ENCODE results near the gene PTCH1. TPM values are rescaled to one million over a fixed set of nuclear protein-coding genes. Genes with fewer than 3 reads are reported as not detected.

PTCH1 gene
- total RNA-seq, 1 donor from 2014 or later: 16.2 TPM

DNA sequence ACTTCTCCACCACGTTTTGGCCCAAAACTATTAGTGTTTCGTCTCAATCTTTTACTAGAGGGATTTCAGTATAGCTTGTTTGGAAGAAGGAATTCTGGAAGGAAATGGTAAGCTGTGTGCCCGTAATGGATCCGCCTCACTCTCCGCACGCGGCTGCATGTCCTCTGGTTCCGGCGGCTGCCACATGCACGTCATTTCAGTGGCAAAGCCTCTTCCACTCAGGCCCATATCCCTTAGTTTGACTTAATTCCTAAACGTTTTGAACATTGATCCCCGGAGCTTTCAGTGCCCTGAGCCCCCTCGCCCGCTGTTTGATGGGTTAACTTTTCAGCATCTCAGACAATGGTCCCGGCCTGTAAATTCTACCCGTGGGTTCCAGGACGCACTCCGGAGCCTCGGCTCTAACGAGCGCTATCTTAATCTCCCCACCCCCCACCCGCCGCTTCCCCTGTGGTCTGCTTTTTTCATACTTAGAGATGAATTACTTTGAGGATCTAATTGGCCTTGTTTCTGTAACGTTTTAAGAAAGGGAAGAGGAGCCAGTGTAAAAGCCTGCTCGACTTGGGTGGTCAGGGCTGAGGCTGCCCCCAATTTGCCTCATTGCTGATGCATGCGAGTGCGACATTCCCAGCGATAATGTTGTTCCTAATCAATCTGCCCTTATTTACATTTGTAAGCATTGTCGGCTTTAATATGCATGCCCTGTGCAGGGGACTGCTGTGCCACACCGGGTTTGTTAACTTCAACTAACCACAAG is 4.6 kb downstream of the PTCH1 start:
- TF ChIP-seq, protein P1, sequence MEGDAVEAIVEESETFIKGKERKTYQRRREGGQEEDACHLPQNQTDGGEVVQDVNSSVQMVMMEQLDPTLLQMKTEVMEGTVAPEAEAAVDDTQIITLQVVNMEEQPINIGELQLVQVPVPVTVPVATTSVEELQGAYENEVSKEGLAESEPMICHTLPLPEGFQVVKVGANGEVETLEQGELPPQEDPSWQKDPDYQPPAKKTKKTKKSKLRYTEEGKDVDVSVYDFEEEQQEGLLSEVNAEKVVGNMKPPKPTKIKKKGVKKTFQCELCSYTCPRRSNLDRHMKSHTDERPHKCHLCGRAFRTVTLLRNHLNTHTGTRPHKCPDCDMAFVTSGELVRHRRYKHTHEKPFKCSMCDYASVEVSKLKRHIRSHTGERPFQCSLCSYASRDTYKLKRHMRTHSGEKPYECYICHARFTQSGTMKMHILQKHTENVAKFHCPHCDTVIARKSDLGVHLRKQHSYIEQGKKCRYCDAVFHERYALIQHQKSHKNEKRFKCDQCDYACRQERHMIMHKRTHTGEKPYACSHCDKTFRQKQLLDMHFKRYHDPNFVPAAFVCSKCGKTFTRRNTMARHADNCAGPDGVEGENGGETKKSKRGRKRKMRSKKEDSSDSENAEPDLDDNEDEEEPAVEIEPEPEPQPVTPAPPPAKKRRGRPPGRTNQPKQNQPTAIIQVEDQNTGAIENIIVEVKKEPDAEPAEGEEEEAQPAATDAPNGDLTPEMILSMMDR (IDR thresholded peaks at IDR 0.05): no peak
- Mint-ChIP-seq H3K4me1 (ENCODE audit: unreplicated experiment) (peaks cover 25% of the 10 kb centered on the region), H3K4me3 (ENCODE audit: unreplicated experiment) (peak overlapping the region; percentile 85), H3K9me3 (ENCODE audit: unreplicated experiment) (no peaks in the 10 kb centered on the region), H3K27me3 (ENCODE audit: unreplicated experiment) (no peaks in the 10 kb centered on the region), H3K36me3 (ENCODE audit: unreplicated experiment) (no peaks in the 10 kb centered on the region), H3K27ac (ENCODE audit: unreplicated experiment) (peak overlapping the region; percentile 88)
- no peak for DNase-seq (ENCODE audit: extremely low spot score, unreplicated experiment)

DNA sequence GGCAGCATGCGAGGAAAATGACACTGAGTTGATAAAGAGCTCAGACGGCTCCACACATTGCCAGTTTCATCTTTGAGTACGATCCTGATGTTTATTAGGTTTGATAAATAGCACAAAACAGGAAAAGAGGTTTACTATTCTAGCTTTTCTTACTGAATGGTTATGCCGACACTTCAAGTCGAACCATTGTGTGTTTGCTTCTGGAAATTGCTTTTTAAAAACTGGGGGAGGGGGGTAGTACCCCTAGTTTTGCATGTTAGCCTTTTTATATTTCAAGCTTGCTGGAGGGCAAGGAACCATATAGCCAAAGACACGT is 5.2 kb downstream of the PTCH1 start:
- no peaks in the 10 kb centered on the region for H3K9me3 Mint-ChIP-seq (ENCODE audit: unreplicated experiment)
- H3K4me3 Mint-ChIP-seq (ENCODE audit: unreplicated experiment): peak overlapping the region; percentile 85
- no peak for DNase-seq (ENCODE audit: extremely low spot score, unreplicated experiment)
- no peaks in the 10 kb centered on the region for H3K27me3 Mint-ChIP-seq (ENCODE audit: unreplicated experiment)
- H3K4me1 Mint-ChIP-seq (ENCODE audit: unreplicated experiment): peaks cover 23% of the 10 kb centered on the region
- peak overlapping the region; percentile 88 for H3K27ac Mint-ChIP-seq (ENCODE audit: unreplicated experiment)
- TF ChIP-seq, protein P1 (IDR thresholded peaks at IDR 0.05): no peak
- no peaks in the 10 kb centered on the region for H3K36me3 Mint-ChIP-seq (ENCODE audit: unreplicated experiment)

DNA sequence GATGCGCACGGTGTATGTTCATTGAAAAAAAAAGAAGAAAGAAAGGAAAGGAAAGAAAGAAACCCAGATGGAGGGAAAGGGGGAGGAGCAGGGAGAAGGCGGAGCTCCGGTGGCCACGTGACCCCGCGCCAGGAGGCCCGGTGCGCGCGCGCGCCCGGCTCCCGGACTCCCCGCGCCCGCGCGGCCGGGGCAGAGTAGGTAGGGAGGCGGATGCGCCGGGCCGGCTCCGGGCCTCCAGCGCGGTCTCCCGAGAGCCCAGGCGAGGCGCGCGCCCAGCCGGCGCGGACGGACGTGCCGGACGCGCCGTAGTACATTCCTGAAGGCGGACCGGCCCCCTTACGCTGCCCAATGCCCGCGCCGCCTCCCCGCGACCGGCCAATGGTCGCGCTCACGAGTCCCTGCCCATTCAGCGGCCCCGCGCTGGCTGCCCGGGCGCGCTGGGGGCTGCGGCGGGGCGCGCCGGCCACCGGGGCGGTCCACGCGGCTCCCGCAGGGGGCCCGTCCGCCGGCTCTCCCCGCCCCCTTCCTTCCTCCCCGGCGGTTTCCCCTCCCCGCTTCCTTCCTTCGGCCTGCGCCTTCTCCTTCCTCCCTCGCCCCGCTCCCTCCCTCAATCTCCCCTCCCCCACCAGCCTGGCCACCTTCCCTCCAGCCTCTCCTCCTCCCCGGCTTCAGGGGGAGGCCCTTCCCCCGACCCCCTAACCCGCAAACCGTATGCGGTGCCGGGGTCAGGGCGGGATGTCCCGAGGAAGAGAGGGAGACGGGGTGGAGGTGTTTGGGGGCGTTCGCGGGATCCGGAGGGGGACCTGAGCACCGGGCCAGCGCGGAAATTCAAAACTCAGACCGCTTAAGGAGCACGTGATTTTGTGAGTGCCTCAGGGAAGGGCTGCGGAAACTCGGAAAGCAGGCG is 5.8 kb downstream of the PTCH1 start:
- TF ChIP-seq, protein P1 (IDR thresholded peaks at IDR 0.05): no peak
- H3K4me1 Mint-ChIP-seq (ENCODE audit: unreplicated experiment): peaks cover 21% of the 10 kb centered on the region
- no peaks in the 10 kb centered on the region for H3K9me3 Mint-ChIP-seq (ENCODE audit: unreplicated experiment)
- no peaks in the 10 kb centered on the region for H3K36me3 Mint-ChIP-seq (ENCODE audit: unreplicated experiment)
- DNase-seq (ENCODE audit: extremely low spot score, unreplicated experiment): peak; percentile 98
- peak overlapping the region; percentile 99 for H3K27ac Mint-ChIP-seq (ENCODE audit: unreplicated experiment)
- no peaks in the 10 kb centered on the region for H3K27me3 Mint-ChIP-seq (ENCODE audit: unreplicated experiment)
- peak overlapping the region; percentile 97 for H3K4me3 Mint-ChIP-seq (ENCODE audit: unreplicated experiment)

- DNase-seq (ENCODE audit: extremely low spot score, unreplicated experiment): no peak
- no peaks in the 10 kb centered on the region for H3K27me3 Mint-ChIP-seq (ENCODE audit: unreplicated experiment)
- H3K27ac Mint-ChIP-seq (ENCODE audit: unreplicated experiment): peak overlapping the region; percentile 99
- H3K9me3 Mint-ChIP-seq (ENCODE audit: unreplicated experiment): no peaks in the 10 kb centered on the region
- no peaks in the 10 kb centered on the region for H3K36me3 Mint-ChIP-seq (ENCODE audit: unreplicated experiment)
- peaks cover 23% of the 10 kb centered on the region for H3K4me1 Mint-ChIP-seq (ENCODE audit: unreplicated experiment)
- TF ChIP-seq, protein P1 (IDR thresholded peaks at IDR 0.05): no peak
- H3K4me3 Mint-ChIP-seq (ENCODE audit: unreplicated experiment): peak overlapping the region; percentile 97
Measured at GRCh38 chr9:95509851-95510708, 6.7 kb downstream of the PTCH1 start.
